OCI-LY3 (cell line): ENCODE measurements around the gene FASLG.
"Not testable (repeated sequence)": the region's sequence is repeated elsewhere in the genome, so short reads cannot be mapped to it uniquely, and the experiment has no call there.

Experiments used
- H2AFZ ChIP-seq: fragments of 200-600, 300-600 bp; shearing (Covaris generic); 2 replicates; pipeline ENCODE4 v1.6.0; 2014; ENCODE audit warnings: antibody characterized with exemption, low read depth, low read length
- H3K27ac ChIP-seq: fragments of 200-600, 300-600 bp; sonication (generic); 2 replicates; pipeline ENCODE4 v1.5.1; 2014; ENCODE audit warnings: mild to moderate bottlenecking, low read length, moderate library complexity, mixed read lengths
- H3K27me3 ChIP-seq: fragments of 200-600, 300-600 bp; sonication (generic); 2 replicates; pipeline ENCODE4 v1.6.1; 2014; ENCODE audit warnings: low read depth, low read length, mixed read lengths
- H3K36me3 ChIP-seq: fragments of 200-600, 300-600 bp; sonication (generic); replicated peaks from 2 replicates; pipeline ENCODE3; 2014; ENCODE audit warnings: low read depth, low read length, mixed read lengths
- H3K4me1 ChIP-seq: fragments of 300-600, 200-600 bp; sonication (generic); 2 replicates; pipeline ENCODE4 v1.6.1; 2014; ENCODE audit warnings: low read length, mixed read lengths
- H3K4me2 ChIP-seq: fragments of 200-600, 300-600 bp; sonication (generic); 2 replicates; pipeline ENCODE4 v1.6.1; 2014; ENCODE audit warnings: low read length, mixed read lengths
- H3K4me3 ChIP-seq: fragments of 300-600, 200-600 bp; sonication (generic); 2 replicates; pipeline ENCODE4 v1.5.1; 2014; ENCODE audit warnings: antibody characterized with exemption, mild to moderate bottlenecking, low read length, moderate library complexity
- H3K79me2 ChIP-seq: fragments of 300-600, 200-600 bp; shearing (Covaris generic); 2 replicates; pipeline ENCODE4 v1.6.1; 2014; ENCODE audit warnings: mild to moderate bottlenecking, low read length, mixed read lengths
- H3K9ac ChIP-seq: fragments of 300-600, 200-600 bp; shearing (Covaris generic); 2 replicates; pipeline ENCODE4 v1.6.0; 2014; ENCODE audit warnings: mild to moderate bottlenecking, low read length, moderate library complexity
- H3K9me3 ChIP-seq: fragments of 200-600, 300-600 bp; shearing (Covaris generic); 2 replicates; pipeline ENCODE4 v1.6.1; 2014; ENCODE audit warnings: low read length, mixed read lengths; ENCODE audit not compliant: insufficient read depth
- H4K20me1 ChIP-seq: fragments of 200-600, 300-600 bp; sonication (generic); 2 replicates; pipeline ENCODE4 v1.6.1; 2016; ENCODE audit warnings: low read length, mixed read lengths; ENCODE audit not compliant: insufficient read depth
- EZH2phosphoT487 ChIP-seq: fragments of 200-600 bp; shearing (Covaris generic); IDR thresholded peaks from 2 replicates; pipeline ENCODE4 v1.6.1; 2018; ENCODE audit warnings: antibody characterized with exemption, mixed run types, low read depth
- TF ChIP-seq, protein P1 (sequence below): fragments of 200-600, 300-600 bp; sonication (generic); IDR thresholded peaks from 2 replicates; pipeline ENCODE4 v1.5.1; 2014; ENCODE audit warnings: antibody characterized with exemption, low read length, low read depth

The FASLG gene

DNA sequence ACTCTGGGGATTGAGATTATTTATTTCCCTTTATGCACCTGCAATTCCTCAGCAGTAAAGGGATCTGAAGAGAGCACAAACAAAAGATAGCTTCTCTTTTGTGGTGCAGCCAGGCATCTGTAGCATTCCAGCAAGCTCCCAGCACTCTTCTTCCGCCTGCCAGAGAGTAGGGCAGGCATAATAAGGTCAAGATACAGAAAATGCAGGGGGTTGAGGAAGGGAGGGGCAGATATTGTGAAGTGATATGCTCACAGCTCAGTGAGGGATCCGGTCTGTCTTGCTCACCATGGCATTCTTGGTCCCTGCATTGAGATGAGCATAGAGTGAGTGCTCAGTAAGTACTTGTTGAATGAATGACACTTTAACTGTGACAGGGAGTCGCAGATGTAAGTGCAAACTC lies 23.9 kb downstream of the FASLG start:
- TF ChIP-seq EZH2phosphoT487: no peak
- TF ChIP-seq, protein P1, sequence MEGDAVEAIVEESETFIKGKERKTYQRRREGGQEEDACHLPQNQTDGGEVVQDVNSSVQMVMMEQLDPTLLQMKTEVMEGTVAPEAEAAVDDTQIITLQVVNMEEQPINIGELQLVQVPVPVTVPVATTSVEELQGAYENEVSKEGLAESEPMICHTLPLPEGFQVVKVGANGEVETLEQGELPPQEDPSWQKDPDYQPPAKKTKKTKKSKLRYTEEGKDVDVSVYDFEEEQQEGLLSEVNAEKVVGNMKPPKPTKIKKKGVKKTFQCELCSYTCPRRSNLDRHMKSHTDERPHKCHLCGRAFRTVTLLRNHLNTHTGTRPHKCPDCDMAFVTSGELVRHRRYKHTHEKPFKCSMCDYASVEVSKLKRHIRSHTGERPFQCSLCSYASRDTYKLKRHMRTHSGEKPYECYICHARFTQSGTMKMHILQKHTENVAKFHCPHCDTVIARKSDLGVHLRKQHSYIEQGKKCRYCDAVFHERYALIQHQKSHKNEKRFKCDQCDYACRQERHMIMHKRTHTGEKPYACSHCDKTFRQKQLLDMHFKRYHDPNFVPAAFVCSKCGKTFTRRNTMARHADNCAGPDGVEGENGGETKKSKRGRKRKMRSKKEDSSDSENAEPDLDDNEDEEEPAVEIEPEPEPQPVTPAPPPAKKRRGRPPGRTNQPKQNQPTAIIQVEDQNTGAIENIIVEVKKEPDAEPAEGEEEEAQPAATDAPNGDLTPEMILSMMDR: no peak
- H3K79me2 ChIP-seq: no peaks in the 10 kb centered on the region
- H3K27ac ChIP-seq: no peak overlapping the region
- no peaks in the 10 kb centered on the region for H3K4me1 ChIP-seq
- no peaks in the 10 kb centered on the region for H3K9me3 ChIP-seq
- no peak overlapping the region for H3K4me3 ChIP-seq
- no peak overlapping the region for H2AFZ ChIP-seq
- no peaks in the 10 kb centered on the region for H3K27me3 ChIP-seq
- no peaks in the 10 kb centered on the region for H3K36me3 ChIP-seq
- no peak overlapping the region for H3K4me2 ChIP-seq
- no peak overlapping the region for H3K9ac ChIP-seq
- no peaks in the 10 kb centered on the region for H4K20me1 ChIP-seq

GRCh38 chr1:172686143-172686542 lies 27.2 kb downstream of the FASLG start:
- TF ChIP-seq, protein P1: no peak
- no peak for TF ChIP-seq EZH2phosphoT487
- no peak overlapping the region for H3K4me3 ChIP-seq

DNA sequence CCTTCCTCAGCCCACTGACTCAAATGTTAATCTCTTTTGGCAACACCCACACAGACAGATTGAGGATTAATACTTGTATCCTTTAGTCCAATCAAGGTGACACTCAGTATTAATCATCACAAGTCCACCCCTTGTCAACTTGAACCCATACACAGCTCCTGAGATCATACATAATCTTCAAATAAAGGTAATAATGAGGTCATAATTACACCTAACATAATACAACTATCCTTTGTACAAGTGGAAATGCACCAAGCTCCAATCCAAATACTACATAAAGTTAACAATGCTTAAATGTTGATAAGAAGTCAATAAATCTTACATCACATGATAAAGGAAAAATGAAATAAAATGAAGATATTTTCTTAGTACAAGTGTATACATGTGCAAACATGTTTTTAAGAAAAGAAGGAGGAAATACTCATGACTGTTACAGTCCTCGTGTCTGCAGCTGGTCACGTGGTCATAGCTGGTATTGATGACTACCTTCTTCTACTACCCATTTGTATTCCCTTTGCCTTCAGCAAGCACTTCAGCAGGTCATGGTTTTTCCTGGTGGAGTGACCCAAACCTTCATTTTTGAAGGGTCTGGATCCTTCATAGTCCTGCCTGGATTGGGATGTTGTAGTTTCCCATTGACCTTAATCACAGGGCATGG lies 29.7 kb downstream of the FASLG start:
- not testable (repeated sequence) for H3K4me2 ChIP-seq, H4K20me1 ChIP-seq, H3K36me3 ChIP-seq, H3K27me3 ChIP-seq, H3K27ac ChIP-seq, H3K79me2 ChIP-seq, H3K9ac ChIP-seq, H3K4me1 ChIP-seq, H3K9me3 ChIP-seq, H2AFZ ChIP-seq, H3K4me3 ChIP-seq

More at GRCh38 chr1:172686143-172686542, 27.2 kb downstream of the FASLG start:
- H3K27ac ChIP-seq: no peak overlapping the region
- no peaks in the 10 kb centered on the region for H3K79me2 ChIP-seq
- no peaks in the 10 kb centered on the region for H3K9me3 ChIP-seq
- H3K36me3 ChIP-seq: no peaks in the 10 kb centered on the region
- no peaks in the 10 kb centered on the region for H3K4me1 ChIP-seq
- H3K27me3 ChIP-seq: no peaks in the 10 kb centered on the region
- no peaks in the 10 kb centered on the region for H4K20me1 ChIP-seq
- H2AFZ ChIP-seq: no peak overlapping the region
- no peak overlapping the region for H3K4me2 ChIP-seq
- no peak overlapping the region for H3K9ac ChIP-seq

GRCh38 chr1:172690925-172691324 lies 32.0 kb downstream of the FASLG start:
- H3K9ac ChIP-seq, H3K4me2 ChIP-seq, H3K27ac ChIP-seq, H3K4me3 ChIP-seq, H2AFZ ChIP-seq, H3K36me3 ChIP-seq, H3K9me3 ChIP-seq, H3K27me3 ChIP-seq, H3K4me1 ChIP-seq, H4K20me1 ChIP-seq, H3K79me2 ChIP-seq: not testable (repeated sequence)

- Histone ChIP-seq H3K27me3 (no peaks in the 10 kb centered on the region), H2AFZ (peak overlapping the region; percentile 82), H3K9me3 (no peaks in the 10 kb centered on the region), H3K79me2 (no peaks in the 10 kb centered on the region), H3K4me1 (peaks cover 15% of the 10 kb centered on the region), H4K20me1 (no peaks in the 10 kb centered on the region), H3K36me3 (no peaks in the 10 kb centered on the region), H3K4me3 (no peak overlapping the region), H3K27ac (no peak overlapping the region), H3K9ac (no peak overlapping the region), H3K4me2 (peak overlapping the region; percentile 28)
- TF ChIP-seq EZH2phosphoT487: no peak
- TF ChIP-seq, protein P1: no peak
Observed at GRCh38 chr1:172697534-172698002, 38.7 kb downstream of the FASLG start.
